Sigmoid colon (tissue), 4 donors: ENCODE results near the gene VEGFA.

Source experiments
- EP300 ChIP-seq, 4 donors: sonication (generic); formaldehyde crosslinking; IDR thresholded peaks; one replicate each; pipeline ENCODE4 v1.6.1; 2017; ENCODE audit warnings: antibody characterized with exemption in 4 of 4
- POLR2A ChIP-seq, 2 donors: fragments of 450-650 bp; IDR thresholded peaks; one replicate each; pipeline ENCODE4 v1.6.1; 2016; ENCODE audit warnings: antibody characterized with exemption in 2 of 2, mild to moderate bottlenecking in 2 of 2, moderate library complexity in 2 of 2
- POLR2AphosphoS5 ChIP-seq, 4 donors: sonication (generic); formaldehyde crosslinking; IDR thresholded peaks; one replicate each; pipeline ENCODE4 v1.6.1; 2017; ENCODE audit warnings: antibody characterized with exemption in 4 of 4
- TF ChIP-seq, protein P1 (sequence below), 4 experiments: fragments of 450-650 bp in 3 of 4; fragments of 200-600 bp in 1 of 4; IDR thresholded peaks; one replicate each; pipeline ENCODE4 v1.5.1; 2016 to 2019; ENCODE audit warnings: antibody characterized with exemption in 4 of 4, mild to moderate bottlenecking in 3 of 4, moderate library complexity in 2 of 4

DNA sequence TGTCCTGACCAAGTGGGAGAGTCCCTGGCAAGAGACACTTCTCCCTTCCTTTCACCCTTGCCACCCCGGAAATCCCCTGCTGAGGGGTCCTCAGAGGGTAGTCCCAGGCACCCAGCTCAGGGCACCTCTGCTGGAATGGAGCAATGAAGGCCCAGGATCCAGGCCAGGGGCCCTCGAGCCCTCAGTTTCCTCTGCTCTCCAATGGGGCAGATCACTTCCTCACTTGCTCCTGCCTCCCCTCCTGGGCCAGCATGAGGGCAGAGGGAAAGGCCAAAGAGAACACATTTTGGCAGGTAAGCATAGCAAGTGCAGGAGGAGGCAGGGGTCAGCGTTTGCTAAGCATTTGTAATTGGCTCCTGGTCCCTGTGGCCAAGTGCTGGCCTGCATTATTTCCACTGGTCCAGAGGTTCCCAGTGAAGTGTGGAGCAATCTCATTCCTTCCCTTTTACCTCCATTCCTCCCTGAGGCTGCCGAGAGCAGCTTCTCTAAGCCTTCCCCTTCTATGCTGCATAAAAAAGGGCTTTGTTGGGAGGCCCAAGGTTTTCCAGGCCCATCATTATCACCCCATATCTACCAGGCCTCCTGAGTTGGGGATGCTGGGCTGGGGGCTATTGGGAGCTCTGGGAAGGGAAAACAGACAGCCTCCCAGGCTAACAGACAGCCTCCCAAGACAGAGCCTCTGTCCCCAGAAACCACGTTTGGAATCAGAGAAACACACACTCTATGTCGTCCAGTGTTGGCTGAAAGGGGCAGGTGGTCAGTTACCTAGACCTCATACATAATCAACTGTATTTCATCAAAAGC is 28.8 kb upstream of the VEGFA start:
- TF ChIP-seq, protein P1, sequence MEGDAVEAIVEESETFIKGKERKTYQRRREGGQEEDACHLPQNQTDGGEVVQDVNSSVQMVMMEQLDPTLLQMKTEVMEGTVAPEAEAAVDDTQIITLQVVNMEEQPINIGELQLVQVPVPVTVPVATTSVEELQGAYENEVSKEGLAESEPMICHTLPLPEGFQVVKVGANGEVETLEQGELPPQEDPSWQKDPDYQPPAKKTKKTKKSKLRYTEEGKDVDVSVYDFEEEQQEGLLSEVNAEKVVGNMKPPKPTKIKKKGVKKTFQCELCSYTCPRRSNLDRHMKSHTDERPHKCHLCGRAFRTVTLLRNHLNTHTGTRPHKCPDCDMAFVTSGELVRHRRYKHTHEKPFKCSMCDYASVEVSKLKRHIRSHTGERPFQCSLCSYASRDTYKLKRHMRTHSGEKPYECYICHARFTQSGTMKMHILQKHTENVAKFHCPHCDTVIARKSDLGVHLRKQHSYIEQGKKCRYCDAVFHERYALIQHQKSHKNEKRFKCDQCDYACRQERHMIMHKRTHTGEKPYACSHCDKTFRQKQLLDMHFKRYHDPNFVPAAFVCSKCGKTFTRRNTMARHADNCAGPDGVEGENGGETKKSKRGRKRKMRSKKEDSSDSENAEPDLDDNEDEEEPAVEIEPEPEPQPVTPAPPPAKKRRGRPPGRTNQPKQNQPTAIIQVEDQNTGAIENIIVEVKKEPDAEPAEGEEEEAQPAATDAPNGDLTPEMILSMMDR (IDR thresholded peaks at IDR 0.05), result no peak
- TF ChIP-seq EP300 (IDR thresholded peaks at IDR 0.05) (no peak), POLR2AphosphoS5 (IDR thresholded peaks at IDR 0.05) (no peak), POLR2A (IDR thresholded peaks at IDR 0.05) (no peak)
